IPS DF 4.7 (cell line): Measurements from ENCODE around the gene LDLRAD3.

Experiments
- DNase-seq: peaks from one replicate; pipeline ENCODE4 v3.0.0-alpha.2; 2013; ENCODE audit warnings: low spot score; ENCODE audit errors: extremely low read depth

Gene LDLRAD3

GRCh38 chr11:36101466-36101865 is 157.6 kb downstream of the LDLRAD3 start:
- DNase-seq, result no peak

- no peak for DNase-seq
Observed at GRCh38 chr11:36102868-36103267, 159.0 kb downstream of the LDLRAD3 start.

- no peak for DNase-seq
Observed at GRCh38 chr11:36103933-36104530, 160.2 kb downstream of the LDLRAD3 start.

GRCh38 chr11:36104660-36104992 is 160.8 kb downstream of the LDLRAD3 start:
- DNase-seq, result no peak

GRCh38 chr11:36105743-36106581 is 162.1 kb downstream of the LDLRAD3 start:
- DNase-seq, result no peak

- DNase-seq, result no peak
Observed at GRCh38 chr11:36107547-36107946, 163.7 kb downstream of the LDLRAD3 start.

- DNase-seq, result no peak
Observed at GRCh38 chr11:36108881-36109589, 165.2 kb downstream of the LDLRAD3 start.

- DNase-seq, result no peak
Observed at GRCh38 chr11:36109590-36109849, 165.7 kb downstream of the LDLRAD3 start.

GRCh38 chr11:36109850-36110606 is 166.2 kb downstream of the LDLRAD3 start:
- DNase-seq, result peak; percentile 51

- no peak for DNase-seq
Observed at GRCh38 chr11:36110668-36111410, 167.0 kb downstream of the LDLRAD3 start.

- no peak for DNase-seq
Observed at GRCh38 chr11:36114095-36114494, 170.2 kb downstream of the LDLRAD3 start.

GRCh38 chr11:36115378-36115801 is 171.5 kb downstream of the LDLRAD3 start:
- no peak for DNase-seq

- no peak for DNase-seq
Observed at GRCh38 chr11:36116161-36116560, 172.3 kb downstream of the LDLRAD3 start.

- no peak for DNase-seq
Observed at GRCh38 chr11:36118084-36118483, 174.2 kb downstream of the LDLRAD3 start.

- DNase-seq, result no peak
Observed at GRCh38 chr11:36119300-36119699, 175.4 kb downstream of the LDLRAD3 start.

GRCh38 chr11:36121054-36121453 is 177.2 kb downstream of the LDLRAD3 start:
- no peak for DNase-seq

GRCh38 chr11:36122671-36123070 is 178.8 kb downstream of the LDLRAD3 start:
- DNase-seq, result no peak

- DNase-seq, result no peak
Observed at GRCh38 chr11:36123336-36124101, 179.7 kb downstream of the LDLRAD3 start.

GRCh38 chr11:36126678-36127077 is 182.8 kb downstream of the LDLRAD3 start:
- DNase-seq, result no peak

GRCh38 chr11:36127550-36127949 is 183.7 kb downstream of the LDLRAD3 start:
- no peak for DNase-seq
